NB4 (cell line): ENCODE data around the gene PARPBP.
"Not testable (repeated sequence)": the region's sequence is repeated elsewhere in the genome, so short reads cannot be mapped to it uniquely, and the experiment has no call there.

Experiments
- DNase-seq: peaks from one replicate; pipeline ENCODE4 v3.0.0; 2010; ENCODE audit warnings: low read depth
- H3K4me3 ChIP-seq: one replicate; pipeline ENCODE4 v1.5.1; 2011; ENCODE audit warnings: mild to moderate bottlenecking, low read depth, low read length, moderate library complexity
- CTCF ChIP-seq: IDR thresholded peaks from one replicate; pipeline ENCODE4 v1.5.1; 2012; ENCODE audit warnings: low read depth, low read length
- MAX ChIP-seq: IDR thresholded peaks from 2 replicates; pipeline ENCODE4 v1.6.1; 2011; ENCODE audit warnings: low read depth, low read length
- MYC ChIP-seq: IDR thresholded peaks from 2 replicates; pipeline ENCODE4 v1.6.1; 2011; ENCODE audit warnings: low read depth, low read length
- POLR2A ChIP-seq: IDR thresholded peaks from 2 replicates; pipeline ENCODE4 v1.6.1; 2011; ENCODE audit warnings: mild to moderate bottlenecking; ENCODE audit not compliant: insufficient read length; ENCODE audit errors: extremely low read depth

PARPBP gene

GRCh38 chr12:102232036-102232435 lies 112.1 kb downstream of the PARPBP start:
- DNase-seq, result no peak
- no peak overlapping the region for H3K4me3 ChIP-seq
- TF ChIP-seq POLR2A, result no peak
- no peak for TF ChIP-seq MAX
- no peak for TF ChIP-seq CTCF
- TF ChIP-seq MYC, result no peak

- no peak for DNase-seq
- H3K4me3 ChIP-seq, result no peak overlapping the region
- TF ChIP-seq CTCF, result no peak
- TF ChIP-seq POLR2A, result no peak
- no peak for TF ChIP-seq MAX
- TF ChIP-seq MYC, result no peak
Observed at GRCh38 chr12:102232446-102232845, 112.5 kb downstream of the PARPBP start.

- no peak for DNase-seq
- TF ChIP-seq POLR2A (no peak), CTCF (no peak), MYC (no peak), MAX (no peak)
- H3K4me3 ChIP-seq, result no peak overlapping the region
Observed at GRCh38 chr12:102234599-102234998, 114.6 kb downstream of the PARPBP start.

- not testable (repeated sequence) for H3K4me3 ChIP-seq, DNase-seq
Observed at GRCh38 chr12:102240859-102241258, 120.9 kb downstream of the PARPBP start.
